GM12878 (cell line): Measurements from ENCODE around the gene SEPTIN1. TPM values are rescaled to one million over a fixed set of nuclear protein-coding genes. Genes with fewer than 3 reads are reported as not detected.
A peak's percentile ranks its signal among the peaks of the same experiment; 100 is the strongest.

Source experiments
- CEBPB ChIP-seq, 2 experiments: fragments of 150-350 bp in 1 of 2; IDR thresholded peaks; 2 replicates each; pipeline ENCODE4 v1.6.1; 2012 to 2014; ENCODE audit warnings: low read depth in 2 of 2, low read length in 2 of 2, borderline replicate concordance in 1 of 2, inconsistent platforms in 1 of 2
- DPF2 ChIP-seq: fragments of 450-650 bp; IDR thresholded peaks from 2 replicates; pipeline ENCODE4 v1.6.1; 2017; ENCODE audit warnings: mild to moderate bottlenecking
- EP300 ChIP-seq, 2 experiments: fragments of 150-350 bp in 1 of 2; IDR thresholded peaks; 2 replicates each; pipeline ENCODE4 v1.6.1; 2011 to 2012; ENCODE audit warnings: low read depth in 2 of 2, low read length in 2 of 2, borderline replicate concordance in 1 of 2, improper control_type of control experiment in 1 of 2, inconsistent platforms in 1 of 2; ENCODE audit not compliant: control insufficient read depth in 1 of 2
- ETV6 ChIP-seq, 2 experiments: fragments of 450-650 bp in 1 of 2; IDR thresholded peaks in 1 of 2; conservative IDR thresholded peaks in 1 of 2; 2 replicates each; pipeline ENCODE4 v1.6.1; 2014; ENCODE audit warnings: antibody characterized with exemption in 1 of 2, borderline replicate concordance in 1 of 2, low read depth in 1 of 2, mild to moderate bottlenecking in 1 of 2, moderate library complexity in 1 of 2
- IKZF1 ChIP-seq: fragments of 450-650 bp; conservative IDR thresholded peaks from 2 replicates; pipeline ENCODE4 v1.6.1; 2017; ENCODE audit warnings: antibody characterized with exemption, mild to moderate bottlenecking
- MEF2A ChIP-seq: IDR thresholded peaks from 2 replicates; pipeline ENCODE4 v1.6.1; 2011; ENCODE audit warnings: low read depth, mild to moderate bottlenecking, low read length, moderate library complexity; ENCODE audit not compliant: insufficient read depth
- NFIC ChIP-seq: IDR thresholded peaks from 2 replicates; pipeline ENCODE4 v1.6.1; 2012; ENCODE audit warnings: low read depth, mild to moderate bottlenecking, inconsistent platforms, low read length, moderate library complexity
- PAX5 ChIP-seq: IDR thresholded peaks from 2 replicates; pipeline ENCODE4 v1.6.1; 2011; ENCODE audit warnings: low read depth, low read length, borderline replicate concordance
- POLR2A ChIP-seq: IDR thresholded peaks from 2 replicates; pipeline ENCODE4 v1.6.1; 2011; ENCODE audit warnings: low read depth, mild to moderate bottlenecking, low read length
- POLR2AphosphoS2 ChIP-seq: IDR thresholded peaks from 2 replicates; pipeline ENCODE4 v1.6.1; 2011; ENCODE audit warnings: low read depth, mild to moderate bottlenecking, low read length, improper control_type of control experiment, moderate library complexity
- POLR2AphosphoS5 ChIP-seq: IDR thresholded peaks from 2 replicates; pipeline ENCODE4 v1.6.1; 2011; ENCODE audit warnings: mild to moderate bottlenecking, low read length, inconsistent platforms
- POU2F2 ChIP-seq: IDR thresholded peaks from 3 replicates; pipeline ENCODE4 v1.6.1; 2011; ENCODE audit warnings: low read depth, mild to moderate bottlenecking, low read length, borderline replicate concordance
- RB1 ChIP-seq: fragments of 450-650 bp; formaldehyde crosslinking; IDR thresholded peaks from 2 replicates; pipeline ENCODE4 v1.6.1; 2017; ENCODE audit warnings: mild to moderate bottlenecking, borderline replicate concordance
- SIN3A ChIP-seq: IDR thresholded peaks from 2 replicates; pipeline ENCODE4 v1.6.1; 2012; ENCODE audit warnings: low read depth, low read length, improper control_type of control experiment
- TCF3 ChIP-seq: IDR thresholded peaks from 2 replicates; pipeline ENCODE4 v1.6.1; 2012; ENCODE audit warnings: low read depth, mild to moderate bottlenecking, low read length, borderline replicate concordance; ENCODE audit not compliant: insufficient read depth
- ZNF207 ChIP-seq: fragments of 450-650 bp; IDR thresholded peaks from 2 replicates; pipeline ENCODE4 v1.6.1; 2014; ENCODE audit warnings: antibody characterized with exemption, mild to moderate bottlenecking, borderline replicate concordance
- polyA plus RNA-seq, 11 experiments: library from polyadenylated mRNA; depleted of rRNA in 4 of 11; unstranded in 6 of 11; stranded (reverse) in 5 of 11; fragments of >200 nt; fragmentation: Nextera tagmentation in 4 of 11; fragmentation: Illumina TruSeq in 1 of 11; extraction: Ambion mirVana in 4 of 11; extraction: Trizol in 1 of 11; gene quantifications; 1 replicate in 1 of 11; 2 replicates in 10 of 11; pipeline versions ENCODE4 v1.2.1 to v1.2.3, GENCODE V29; 2011 to 2016; ENCODE audit warnings: inconsistent platforms in 2 of 11, missing spikeins in 2 of 11, low read depth in 1 of 11
- total RNA-seq, 4 experiments: library from RNA; depleted of rRNA in 3 of 4; stranded (reverse); fragments of >200 nt in 3 of 4; fragmentation: Illumina TruSeq in 1 of 4; extraction: Trizol in 1 of 4; gene quantifications; 2 replicates each; pipeline versions ENCODE4 v1.2.1 to v1.2.3, GENCODE V29; 2013 to 2021
- TF ChIP-seq, protein P1 (sequence below): IDR thresholded peaks from 2 replicates; pipeline ENCODE4 v1.6.1; 2011; ENCODE audit warnings: low read depth, low read length, improper control_type of control experiment, borderline replicate concordance
- TF ChIP-seq, protein P2 (sequence below): fragments of 450-650 bp; formaldehyde crosslinking; IDR thresholded peaks from 2 replicates; pipeline ENCODE4 v1.4.0; 2022; ENCODE audit warnings: mild to moderate bottlenecking, moderate library complexity
- TF ChIP-seq, protein P3 (sequence below): fragments of 450-650 bp; IDR thresholded peaks from 2 replicates; pipeline ENCODE4 v1.6.1; 2017; ENCODE audit warnings: borderline replicate concordance
- TF ChIP-seq, protein P4 (sequence below): fragments of 150-350 bp; IDR thresholded peaks from 2 replicates; pipeline ENCODE4 v1.6.1; 2014; ENCODE audit warnings: mild to moderate bottlenecking, low read depth, low read length

The SEPTIN1 gene
- total and polyA plus RNA-seq, 10 of the 15 experiments (the other 5 are each of a cell fraction or from before 2014, with no cell fraction given) = 2.8 to 153 (median 94.1) TPM

DNA sequence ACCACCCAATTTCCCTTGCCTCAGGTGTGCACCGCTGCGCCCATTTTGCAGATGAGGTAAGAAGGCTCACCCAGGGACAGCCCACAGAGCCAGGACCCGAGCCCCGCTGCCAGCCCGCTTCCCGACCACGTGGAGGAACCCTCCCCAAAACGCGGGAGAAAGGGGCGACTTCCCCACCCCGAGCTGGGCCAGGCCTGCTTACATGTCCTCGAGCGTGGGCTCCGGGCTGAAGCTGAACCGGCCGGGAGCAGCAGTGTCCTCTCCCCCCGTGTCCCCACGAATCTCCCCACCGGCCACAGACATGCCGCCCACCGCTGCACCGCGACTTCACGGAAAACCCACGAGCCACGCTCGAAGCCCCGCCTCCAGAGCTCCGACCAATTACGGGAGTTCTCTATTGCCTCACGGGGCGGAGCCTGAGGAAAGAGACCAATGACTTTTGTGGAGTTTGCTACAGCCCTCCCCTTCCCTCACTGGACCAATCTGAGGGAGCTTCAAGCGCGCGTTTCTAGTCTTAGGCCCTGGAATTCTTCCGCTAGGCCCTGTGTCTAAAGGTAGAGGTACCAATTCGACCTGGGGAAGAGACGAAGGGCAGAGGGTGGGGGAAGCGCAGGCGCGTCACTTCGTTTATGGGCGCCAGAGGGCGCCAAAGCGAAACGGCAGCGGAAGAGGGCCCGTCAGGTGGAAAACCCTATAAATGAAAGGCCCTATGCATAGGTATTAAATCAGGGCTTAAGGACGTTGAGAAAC is 47.5 kb upstream of the SEPTIN1 start, which contains the start of gene DCTPP1 (continued):
- TF ChIP-seq POLR2AphosphoS2 (no peak), NFIC (no peak), DPF2 (peak; percentile 40; the same call in 1 of the 2 replicates), ZNF207 (0 out of 2 replicates have a peak, but pooled peaks have one; percentile 65), MEF2A (0 out of 2 replicates have a peak, but pooled peaks have one; percentile 23), POLR2AphosphoS5 (peak; percentile 40; the same call in 1 of the 2 replicates), PAX5 (no peak), IKZF1 (peak; percentile 68), EP300 (IDR thresholded peaks at IDR 0.05; ENCODE audit: borderline replicate concordance in 1 of 2, control insufficient read depth in 1 of 2, low read depth in 2 of 2, low read length in 2 of 2) (0 out of 4 replicates have a peak, but pooled peaks of 1 of the 2 experiments have one; percentile 30), POLR2A (peak; percentile 84), CEBPB (IDR thresholded peaks at IDR 0.05; ENCODE audit: borderline replicate concordance in 1 of 2, low read depth in 2 of 2, low read length in 2 of 2) (0 out of 4 replicates have a peak, but pooled peaks of 1 of the 2 experiments have one; percentile 57), POU2F2 (peak; percentile 81; the same call in 1 of the 3 replicates), SIN3A (peak; percentile 65), ETV6 (conservative IDR thresholded peaks at IDR 0.05 in 1 of 2, IDR thresholded peaks at IDR 0.05 in 1 of 2; ENCODE audit: borderline replicate concordance in 1 of 2, low read depth in 1 of 2) (no peak), TCF3 (0 out of 2 replicates have a peak, but pooled peaks have one; percentile 6), RB1 (peak; percentile 31; the same call in 1 of the 2 replicates)
- TF ChIP-seq, protein P1, sequence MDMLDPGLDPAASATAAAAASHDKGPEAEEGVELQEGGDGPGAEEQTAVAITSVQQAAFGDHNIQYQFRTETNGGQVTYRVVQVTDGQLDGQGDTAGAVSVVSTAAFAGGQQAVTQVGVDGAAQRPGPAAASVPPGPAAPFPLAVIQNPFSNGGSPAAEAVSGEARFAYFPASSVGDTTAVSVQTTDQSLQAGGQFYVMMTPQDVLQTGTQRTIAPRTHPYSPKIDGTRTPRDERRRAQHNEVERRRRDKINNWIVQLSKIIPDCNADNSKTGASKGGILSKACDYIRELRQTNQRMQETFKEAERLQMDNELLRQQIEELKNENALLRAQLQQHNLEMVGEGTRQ = no peak; the same call in 1 of the 2 replicates
- TF ChIP-seq, protein P2, sequence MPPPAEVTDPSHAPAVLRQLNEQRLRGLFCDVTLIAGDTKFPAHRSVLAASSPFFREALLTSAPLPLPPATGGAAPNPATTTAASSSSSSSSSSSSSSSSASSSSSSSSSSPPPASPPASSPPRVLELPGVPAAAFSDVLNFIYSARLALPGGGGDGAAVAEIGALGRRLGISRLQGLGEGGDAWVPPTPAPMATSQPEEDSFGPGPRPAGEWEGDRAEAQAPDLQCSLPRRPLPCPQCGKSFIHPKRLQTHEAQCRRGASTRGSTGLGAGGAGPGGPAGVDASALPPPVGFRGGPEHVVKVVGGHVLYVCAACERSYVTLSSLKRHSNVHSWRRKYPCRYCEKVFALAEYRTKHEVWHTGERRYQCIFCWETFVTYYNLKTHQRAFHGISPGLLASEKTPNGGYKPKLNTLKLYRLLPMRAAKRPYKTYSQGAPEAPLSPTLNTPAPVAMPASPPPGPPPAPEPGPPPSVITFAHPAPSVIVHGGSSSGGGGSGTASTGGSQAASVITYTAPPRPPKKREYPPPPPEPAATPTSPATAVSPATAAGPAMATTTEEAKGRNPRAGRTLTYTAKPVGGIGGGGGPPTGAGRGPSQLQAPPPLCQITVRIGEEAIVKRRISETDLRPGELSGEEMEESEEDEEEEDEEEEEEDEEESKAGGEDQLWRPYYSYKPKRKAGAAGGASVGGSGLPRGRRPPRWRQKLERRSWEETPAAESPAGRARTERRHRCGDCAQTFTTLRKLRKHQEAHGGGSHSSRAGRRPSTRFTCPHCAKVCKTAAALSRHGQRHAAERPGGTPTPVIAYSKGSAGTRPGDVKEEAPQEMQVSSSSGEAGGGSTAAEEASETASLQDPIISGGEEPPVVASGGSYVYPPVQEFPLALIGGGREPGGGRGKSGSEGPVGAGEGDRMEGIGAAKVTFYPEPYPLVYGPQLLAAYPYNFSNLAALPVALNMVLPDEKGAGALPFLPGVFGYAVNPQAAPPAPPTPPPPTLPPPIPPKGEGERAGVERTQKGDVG = no peak
- TF ChIP-seq, protein P3, sequence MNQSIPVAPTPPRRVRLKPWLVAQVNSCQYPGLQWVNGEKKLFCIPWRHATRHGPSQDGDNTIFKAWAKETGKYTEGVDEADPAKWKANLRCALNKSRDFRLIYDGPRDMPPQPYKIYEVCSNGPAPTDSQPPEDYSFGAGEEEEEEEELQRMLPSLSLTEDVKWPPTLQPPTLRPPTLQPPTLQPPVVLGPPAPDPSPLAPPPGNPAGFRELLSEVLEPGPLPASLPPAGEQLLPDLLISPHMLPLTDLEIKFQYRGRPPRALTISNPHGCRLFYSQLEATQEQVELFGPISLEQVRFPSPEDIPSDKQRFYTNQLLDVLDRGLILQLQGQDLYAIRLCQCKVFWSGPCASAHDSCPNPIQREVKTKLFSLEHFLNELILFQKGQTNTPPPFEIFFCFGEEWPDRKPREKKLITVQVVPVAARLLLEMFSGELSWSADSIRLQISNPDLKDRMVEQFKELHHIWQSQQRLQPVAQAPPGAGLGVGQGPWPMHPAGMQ = no peak
- TF ChIP-seq, protein P4, sequence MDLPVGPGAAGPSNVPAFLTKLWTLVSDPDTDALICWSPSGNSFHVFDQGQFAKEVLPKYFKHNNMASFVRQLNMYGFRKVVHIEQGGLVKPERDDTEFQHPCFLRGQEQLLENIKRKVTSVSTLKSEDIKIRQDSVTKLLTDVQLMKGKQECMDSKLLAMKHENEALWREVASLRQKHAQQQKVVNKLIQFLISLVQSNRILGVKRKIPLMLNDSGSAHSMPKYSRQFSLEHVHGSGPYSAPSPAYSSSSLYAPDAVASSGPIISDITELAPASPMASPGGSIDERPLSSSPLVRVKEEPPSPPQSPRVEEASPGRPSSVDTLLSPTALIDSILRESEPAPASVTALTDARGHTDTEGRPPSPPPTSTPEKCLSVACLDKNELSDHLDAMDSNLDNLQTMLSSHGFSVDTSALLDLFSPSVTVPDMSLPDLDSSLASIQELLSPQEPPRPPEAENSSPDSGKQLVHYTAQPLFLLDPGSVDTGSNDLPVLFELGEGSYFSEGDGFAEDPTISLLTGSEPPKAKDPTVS = no peak
